HepG2 (cell line): ENCODE measurements around the gene HSD3B7. TPM values are rescaled to one million over a fixed set of nuclear protein-coding genes. Genes with fewer than 3 reads are reported as not detected.

Experiments
- ATF7-NPFF ChIP-seq: sonication (generic); formaldehyde crosslinking; IDR thresholded peaks from 2 replicates; pipeline ENCODE4 v1.8.1; 2023; ENCODE audit warnings: mild to moderate bottlenecking, low read depth, missing genetic modification reagents, moderate library complexity
- FIP1L1 ChIP-seq: fragments of 200-400 bp; formaldehyde crosslinking; IDR thresholded peaks from 2 replicates; pipeline ENCODE4 v1.6.1; 2018; ENCODE audit warnings: low read depth, mild to moderate bottlenecking, low read length, moderate library complexity, borderline replicate concordance; ENCODE audit not compliant: insufficient read depth
- HCFC1 ChIP-seq: fragments of 150-350 bp; IDR thresholded peaks from 2 replicates; pipeline ENCODE4 v1.6.1; 2014; ENCODE audit warnings: low read depth, low read length
- HMG20A ChIP-seq: IDR thresholded peaks from 2 replicates; pipeline ENCODE4 v1.6.1; 2016; ENCODE audit warnings: borderline replicate concordance
- IKZF5 ChIP-seq: IDR thresholded peaks from 2 replicates; pipeline ENCODE4 v1.6.1; 2018; ENCODE audit warnings: missing genetic modification reagents, mild to moderate bottlenecking, missing compliant biosample characterization
- KLF16 ChIP-seq, 2 experiments: sonication (generic) in 1 of 2; formaldehyde crosslinking in 1 of 2; IDR thresholded peaks; 2 replicates each; pipeline versions ENCODE4 v1.6.1 to v1.8.0; 2016 to 2023; ENCODE audit warnings: missing genetic modification reagents in 2 of 2, missing compliant biosample characterization in 1 of 2
- MAFK ChIP-seq, 2 experiments: IDR thresholded peaks in 1 of 2; conservative IDR thresholded peaks in 1 of 2; 2 replicates each; pipeline ENCODE4 v1.6.1; 2011; ENCODE audit warnings: improper control_type of control experiment in 2 of 2, low read length in 2 of 2
- MYNN ChIP-seq: sonication (generic); formaldehyde crosslinking; IDR thresholded peaks from 2 replicates; pipeline ENCODE4 v1.4.0; 2020; ENCODE audit warnings: mild to moderate bottlenecking, low read depth, missing genetic modification reagents
- NFKBIZ ChIP-seq: IDR thresholded peaks from 2 replicates; pipeline ENCODE4 v1.6.1; 2018; ENCODE audit warnings: missing genetic modification reagents, missing compliant biosample characterization
- REL ChIP-seq: sonication (generic); formaldehyde crosslinking; conservative IDR thresholded peaks from 2 replicates; pipeline ENCODE4 v1.8.0; 2022; ENCODE audit warnings: mild to moderate bottlenecking, missing genetic modification reagents, moderate library complexity
- RFX1 ChIP-seq: fragments of 450-650 bp; IDR thresholded peaks from 2 replicates; pipeline ENCODE4 v1.6.1; 2017
- SALL1 ChIP-seq: sonication (generic); formaldehyde crosslinking; IDR thresholded peaks from 2 replicates; pipeline ENCODE4 v1.8.0; 2022; ENCODE audit warnings: mild to moderate bottlenecking, missing genetic modification reagents
- SIX1 ChIP-seq: sonication (generic); formaldehyde crosslinking; IDR thresholded peaks from 2 replicates; pipeline ENCODE4 v1.4.0; 2020; ENCODE audit warnings: missing genetic modification reagents, borderline replicate concordance
- SP1 ChIP-seq, 2 experiments: fragments of 450-650 bp in 1 of 2; sonication (generic) in 1 of 2; formaldehyde crosslinking in 1 of 2; IDR thresholded peaks; 2 replicates each; pipeline versions ENCODE4 v1.4.0 to v1.6.1; 2016 to 2020; ENCODE audit warnings: missing genetic modification reagents in 1 of 2
- SRSF4 ChIP-seq: fragments of 200-400 bp; formaldehyde crosslinking; IDR thresholded peaks from one replicate; pipeline ENCODE4 v1.6.1; 2018; ENCODE audit warnings: mild to moderate bottlenecking, low read depth, low read length, moderate library complexity; ENCODE audit not compliant: poor library complexity, severe bottlenecking
- STAT5B ChIP-seq: sonication (generic); formaldehyde crosslinking; IDR thresholded peaks from 2 replicates; pipeline ENCODE4 v1.4.0; 2020; ENCODE audit warnings: missing genetic modification reagents
- TARDBP ChIP-seq: sonication (generic); formaldehyde crosslinking; IDR thresholded peaks from 2 replicates; pipeline ENCODE4 v1.8.0; 2022; ENCODE audit warnings: mild to moderate bottlenecking, missing genetic modification reagents
- ZBTB10 ChIP-seq: sonication (generic); formaldehyde crosslinking; IDR thresholded peaks from 2 replicates; pipeline ENCODE4 v1.4.0; 2020; ENCODE audit warnings: missing genetic modification reagents, borderline replicate concordance
- ZFAT ChIP-seq: sonication (generic); formaldehyde crosslinking; conservative IDR thresholded peaks from 2 replicates; pipeline ENCODE4 v1.8.1; 2023; ENCODE audit warnings: missing genetic modification reagents, inconsistent platforms
- ZNF326 ChIP-seq: sonication (generic); formaldehyde crosslinking; IDR thresholded peaks from 2 replicates; pipeline ENCODE4 v1.4.0; 2020; ENCODE audit warnings: missing genetic modification reagents, borderline replicate concordance
- ZNF350 ChIP-seq: sonication (generic); formaldehyde crosslinking; IDR thresholded peaks from 2 replicates; pipeline ENCODE4 v1.4.0; 2020; ENCODE audit warnings: mild to moderate bottlenecking, low read depth, missing genetic modification reagents, borderline replicate concordance
- ZNF362 ChIP-seq: sonication (generic); formaldehyde crosslinking; IDR thresholded peaks from 2 replicates; pipeline ENCODE4 v1.4.0; 2020; ENCODE audit warnings: missing genetic modification reagents, mild to moderate bottlenecking, borderline replicate concordance
- ZNF567 ChIP-seq: sonication (generic); formaldehyde crosslinking; IDR thresholded peaks from 2 replicates; pipeline ENCODE4 v1.8.1; 2023; ENCODE audit warnings: mild to moderate bottlenecking, missing genetic modification reagents, borderline replicate concordance
- ZNF629 ChIP-seq: sonication (generic); formaldehyde crosslinking; conservative IDR thresholded peaks from 2 replicates; pipeline ENCODE4 v1.5.0; 2020; ENCODE audit warnings: missing genetic modification reagents
- ZNF83 ChIP-seq: sonication (generic); formaldehyde crosslinking; IDR thresholded peaks from 2 replicates; pipeline ENCODE4 v1.4.0; 2020; ENCODE audit warnings: missing genetic modification reagents, mild to moderate bottlenecking, borderline replicate concordance
- ZSCAN22 ChIP-seq: sonication (generic); formaldehyde crosslinking; IDR thresholded peaks from 2 replicates; pipeline ENCODE4 v1.4.0; 2020; ENCODE audit warnings: mild to moderate bottlenecking, missing genetic modification reagents
- polyA plus RNA-seq, 8 experiments: library from polyadenylated mRNA; depleted of rRNA in 3 of 8; stranded (reverse) in 7 of 8; unstranded in 1 of 8; fragments of >200 nt; fragmentation: Illumina TruSeq in 4 of 8; extraction: Trizol in 4 of 8; gene quantifications; 2 replicates each; pipeline versions ENCODE4 v1.2.1 to v1.2.3, GENCODE V29; 2011 to 2016; ENCODE audit warnings: low read depth in 4 of 8, missing spikeins in 1 of 8, mixed read lengths in 1 of 8; ENCODE audit not compliant: insufficient read depth in 1 of 8
- total RNA-seq, 5 experiments: library from RNA; depleted of rRNA; stranded (reverse); fragments of >200 nt; fragmentation: Illumina TruSeq; extraction: Trizol; gene quantifications; 2 replicates each; pipeline ENCODE4 v1.2.3, GENCODE V29; 2016; ENCODE audit warnings: low read depth in 1 of 5

Gene HSD3B7
- total and polyA plus RNA-seq, 2 of the 13 experiments (the other 11 are each of a cell fraction or from before 2014, with no cell fraction given): 32.9 to 69.7 TPM

- TF ChIP-seq SP1 (IDR thresholded peaks at IDR 0.05) (no peak), SP1 (CRISPR knock-in tag; IDR thresholded peaks at IDR 0.05) (no peak; the same call in 1 of the 2 replicates), ZNF350 (CRISPR knock-in tag) (no peak; the same call in 1 of the 2 replicates), MAFK (conservative IDR thresholded peaks at IDR 0.05 in 1 of 2, IDR thresholded peaks at IDR 0.05 in 1 of 2; ENCODE audit: low read length in 2 of 2) (no peak), STAT5B (CRISPR knock-in tag) (no peak), ZNF83 (CRISPR knock-in tag) (peak; percentile 16; the same call in 1 of the 2 replicates), IKZF5 (CRISPR knock-in tag) (peak; percentile 55; the same call in 1 of the 2 replicates), REL (CRISPR knock-in tag) (no peak; the same call in 1 of the 2 replicates), ZNF326 (CRISPR knock-in tag) (no peak), ZNF362 (CRISPR knock-in tag) (no peak; the same call in none of the 2 replicates), ZFAT (CRISPR knock-in tag) (peak; percentile 34; the same call in 1 of the 2 replicates), ZBTB10 (CRISPR knock-in tag) (no peak), ATF7-NPFF (peak; percentile 42; the same call in 1 of the 2 replicates), SRSF4 (no peak), KLF16 (CRISPR knock-in tag; IDR thresholded peaks at IDR 0.05) (0 out of 4 replicates have a peak, but pooled peaks of 1 of the 2 experiments have one; percentile 58), MYNN (CRISPR knock-in tag) (no peak), TARDBP (CRISPR knock-in tag) (no peak), ZSCAN22 (CRISPR knock-in tag) (no peak), HCFC1 (no peak), ZNF567 (CRISPR knock-in tag) (no peak), HMG20A (CRISPR knock-in tag) (no peak), RFX1 (no peak), ZNF629 (CRISPR knock-in tag) (0 out of 2 replicates have a peak, but pooled peaks have one; percentile 6), NFKBIZ (CRISPR knock-in tag) (no peak), SALL1 (CRISPR knock-in tag) (peak; percentile 54; the same call in 1 of the 2 replicates), FIP1L1 (no peak), SIX1 (CRISPR knock-in tag) (no peak)
Measured at GRCh38 chr16:30953511-30954124, 31.4 kb upstream of the HSD3B7 start (continued).
